ENCODE measurements around the gene CSTB.

DNA sequence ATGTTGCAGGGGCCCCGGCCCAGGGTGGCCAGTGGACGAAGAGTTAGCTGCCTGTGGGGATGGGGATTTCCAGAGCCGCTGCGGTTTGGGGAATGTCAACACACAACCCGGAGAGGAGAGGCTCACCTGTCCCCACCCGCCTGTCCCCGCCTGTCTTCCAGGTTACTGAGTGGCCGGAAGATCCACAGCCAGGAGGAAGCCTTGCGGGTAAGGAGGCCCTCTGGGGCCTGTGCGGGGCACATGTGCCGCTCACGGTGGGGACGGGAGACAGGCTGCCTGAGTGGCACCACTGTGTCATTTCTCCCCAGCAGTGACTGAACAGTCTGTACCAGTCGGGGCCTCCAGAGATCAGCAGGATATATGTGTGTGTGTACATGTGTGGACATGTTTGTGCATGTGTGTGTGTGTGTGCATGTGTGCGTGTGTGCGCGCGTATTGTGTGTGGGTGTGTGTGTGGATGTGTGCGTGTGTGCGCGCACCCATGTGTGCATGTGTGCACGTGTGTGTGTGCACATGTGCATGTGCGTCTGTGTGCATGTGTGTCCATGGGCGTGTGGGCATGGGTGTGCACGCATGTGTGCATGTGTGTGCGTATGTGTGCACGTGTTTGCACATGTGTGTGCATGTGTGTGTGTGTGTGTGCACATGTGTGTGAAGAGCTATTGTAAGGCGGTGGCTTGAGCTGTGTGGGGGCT lies 25.6 kb downstream of the CSTB start:
- TF ChIP-seq, protein P1, sequence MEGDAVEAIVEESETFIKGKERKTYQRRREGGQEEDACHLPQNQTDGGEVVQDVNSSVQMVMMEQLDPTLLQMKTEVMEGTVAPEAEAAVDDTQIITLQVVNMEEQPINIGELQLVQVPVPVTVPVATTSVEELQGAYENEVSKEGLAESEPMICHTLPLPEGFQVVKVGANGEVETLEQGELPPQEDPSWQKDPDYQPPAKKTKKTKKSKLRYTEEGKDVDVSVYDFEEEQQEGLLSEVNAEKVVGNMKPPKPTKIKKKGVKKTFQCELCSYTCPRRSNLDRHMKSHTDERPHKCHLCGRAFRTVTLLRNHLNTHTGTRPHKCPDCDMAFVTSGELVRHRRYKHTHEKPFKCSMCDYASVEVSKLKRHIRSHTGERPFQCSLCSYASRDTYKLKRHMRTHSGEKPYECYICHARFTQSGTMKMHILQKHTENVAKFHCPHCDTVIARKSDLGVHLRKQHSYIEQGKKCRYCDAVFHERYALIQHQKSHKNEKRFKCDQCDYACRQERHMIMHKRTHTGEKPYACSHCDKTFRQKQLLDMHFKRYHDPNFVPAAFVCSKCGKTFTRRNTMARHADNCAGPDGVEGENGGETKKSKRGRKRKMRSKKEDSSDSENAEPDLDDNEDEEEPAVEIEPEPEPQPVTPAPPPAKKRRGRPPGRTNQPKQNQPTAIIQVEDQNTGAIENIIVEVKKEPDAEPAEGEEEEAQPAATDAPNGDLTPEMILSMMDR (IDR thresholded peaks at IDR 0.05; ENCODE audit: low read depth, low read length) = no peak
- TF ChIP-seq, protein P2, sequence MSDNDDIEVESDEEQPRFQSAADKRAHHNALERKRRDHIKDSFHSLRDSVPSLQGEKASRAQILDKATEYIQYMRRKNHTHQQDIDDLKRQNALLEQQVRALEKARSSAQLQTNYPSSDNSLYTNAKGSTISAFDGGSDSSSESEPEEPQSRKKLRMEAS (IDR thresholded peaks at IDR 0.05; ENCODE audit: low read depth, low read length) = no peak
- TF ChIP-seq POLR2A (IDR thresholded peaks at IDR 0.05; ENCODE audit: extremely low read depth, insufficient read length) = no peak
